Liver (tissue), 9 donors: ENCODE results near the gene LMF2. TPM values are rescaled to one million over a fixed set of nuclear protein-coding genes. Genes with fewer than 3 reads are reported as not detected.

Source experiments
- DNase-seq: peaks from one replicate; pipeline ENCODE4 v3.0.0-alpha.2; 2017; ENCODE audit warnings: low spot score
- H3K27ac ChIP-seq, 2 donors: one replicate each; pipeline ENCODE4 v1.7.0; 2013; ENCODE audit warnings: inconsistent platforms in 2 of 2, low read length in 2 of 2, control low read depth in 1 of 2, low read depth in 1 of 2, mild to moderate bottlenecking in 1 of 2
- H3K27me3 ChIP-seq, 4 donors: one replicate each; pipeline versions ENCODE4 v1.6.1 to v1.7.0; 2013; ENCODE audit warnings: low read length in 3 of 4, inconsistent platforms in 1 of 4, mild to moderate bottlenecking in 1 of 4, moderate library complexity in 1 of 4; ENCODE audit not compliant: control insufficient read depth in 4 of 4, insufficient read depth in 4 of 4
- H3K36me3 ChIP-seq, 4 donors: one replicate each; pipeline versions ENCODE4 v1.6.1 to v1.7.0; 2013; ENCODE audit warnings: low read length in 3 of 4, mild to moderate bottlenecking in 3 of 4, low read depth in 1 of 4, moderate library complexity in 1 of 4; ENCODE audit not compliant: control insufficient read depth in 4 of 4, insufficient read depth in 3 of 4
- H3K4me1 ChIP-seq, 4 donors: one replicate each; pipeline versions ENCODE4 v1.6.1 to v1.7.0; 2013; ENCODE audit warnings: low read length in 3 of 4, mild to moderate bottlenecking in 3 of 4, moderate library complexity in 1 of 4; ENCODE audit not compliant: control insufficient read depth in 4 of 4, insufficient read depth in 4 of 4
- H3K4me3 ChIP-seq, 3 donors: one replicate each; pipeline versions ENCODE4 v1.6.1 to v1.7.0; 2013; ENCODE audit warnings: low read length in 3 of 3, control low read depth in 1 of 3, low read depth in 1 of 3, mild to moderate bottlenecking in 1 of 3
- H3K9ac ChIP-seq, 2 donors: one replicate each; pipeline ENCODE4 v1.7.0; 2013; ENCODE audit warnings: low read length in 2 of 2, mild to moderate bottlenecking in 2 of 2, moderate library complexity in 2 of 2, control low read depth in 1 of 2, low read depth in 1 of 2
- H3K9me3 ChIP-seq, 4 donors: one replicate each; pipeline versions ENCODE4 v1.6.1 to v1.7.0; 2013; ENCODE audit warnings: low read length in 3 of 4; ENCODE audit not compliant: control insufficient read depth in 4 of 4
- ATF3 ChIP-seq: IDR thresholded peaks from 2 replicates; pipeline ENCODE4 v1.6.1; 2016; ENCODE audit warnings: antibody characterized with exemption
- CTCF ChIP-seq: fragments of 150-350 bp; IDR thresholded peaks from 2 replicates; pipeline ENCODE4 v1.5.1; 2017; ENCODE audit warnings: improper control_type of control experiment, low read depth, low read length; ENCODE audit not compliant: missing input control
- EGR1 ChIP-seq, 2 donors: IDR thresholded peaks; 2 replicates each; pipeline ENCODE4 v1.6.1; 2016 to 2018; ENCODE audit warnings: antibody characterized with exemption in 2 of 2, low read depth in 2 of 2
- FOXA1 ChIP-seq: IDR thresholded peaks from 2 replicates; pipeline ENCODE4 v1.6.1; 2016; ENCODE audit warnings: antibody characterized with exemption
- FOXA2 ChIP-seq: IDR thresholded peaks from 2 replicates; pipeline ENCODE4 v1.6.1; 2016; ENCODE audit warnings: antibody characterized with exemption
- GABPA ChIP-seq, 2 donors: IDR thresholded peaks in 1 of 2; conservative IDR thresholded peaks in 1 of 2; 2 replicates each; pipeline ENCODE4 v1.6.1; 2016; ENCODE audit warnings: antibody characterized with exemption in 2 of 2, mild to moderate bottlenecking in 1 of 2, moderate library complexity in 1 of 2
- HNF4A ChIP-seq, 2 donors: conservative IDR thresholded peaks; 2 replicates each; pipeline ENCODE4 v1.6.1; 2016; ENCODE audit warnings: antibody characterized with exemption in 2 of 2, mild to moderate bottlenecking in 2 of 2
- HNF4G ChIP-seq: IDR thresholded peaks from 2 replicates; pipeline ENCODE4 v1.6.1; 2016; ENCODE audit warnings: antibody characterized with exemption
- JUND ChIP-seq, 2 donors: IDR thresholded peaks; 2 replicates each; pipeline ENCODE4 v1.6.1; 2016; ENCODE audit warnings: antibody characterized with exemption in 2 of 2
- MAX ChIP-seq: IDR thresholded peaks from 2 replicates; pipeline ENCODE4 v1.6.1; 2016; ENCODE audit warnings: antibody characterized with exemption
- NR2F2 ChIP-seq: IDR thresholded peaks from 2 replicates; pipeline ENCODE4 v1.6.1; 2016; ENCODE audit warnings: antibody characterized with exemption
- RAD21 ChIP-seq, 2 donors: IDR thresholded peaks; 2 replicates each; pipeline ENCODE4 v1.6.1; 2016; ENCODE audit warnings: antibody characterized with exemption in 2 of 2, mild to moderate bottlenecking in 2 of 2
- REST ChIP-seq: IDR thresholded peaks from 2 replicates; pipeline ENCODE4 v1.6.1; 2016; ENCODE audit warnings: antibody characterized with exemption, mild to moderate bottlenecking
- RXRA ChIP-seq, 2 donors: IDR thresholded peaks; 2 replicates each; pipeline ENCODE4 v1.6.1; 2017 to 2018; ENCODE audit warnings: antibody characterized with exemption in 2 of 2, mild to moderate bottlenecking in 1 of 2
- SP1 ChIP-seq: IDR thresholded peaks from 2 replicates; pipeline ENCODE4 v1.6.1; 2018; ENCODE audit warnings: antibody characterized with exemption, mild to moderate bottlenecking
- TAF1 ChIP-seq: conservative IDR thresholded peaks from 2 replicates; pipeline ENCODE4 v1.6.1; 2016; ENCODE audit warnings: antibody characterized with exemption, mild to moderate bottlenecking
- YY1 ChIP-seq: IDR thresholded peaks from 2 replicates; pipeline ENCODE4 v1.6.1; 2016; ENCODE audit warnings: antibody characterized with exemption, mild to moderate bottlenecking
- ZBTB33 ChIP-seq: IDR thresholded peaks from 2 replicates; pipeline ENCODE4 v1.6.1; 2016; ENCODE audit warnings: antibody characterized with exemption
- WGBS: extraction: QIAGEN DNeasy Blood & Tissue Kit; methylation state at CpG from one replicate; pipeline ENCODE4 v1.1.7; 2013; 5-methylcytosine and 5-hydroxymethylcytosine counted together
- polyA plus RNA-seq, 2 donors: library from polyadenylated mRNA; stranded (reverse) in 1 of 2; unstranded in 1 of 2; fragments of 200-250 nt in 1 of 2; fragments of >200 nt in 1 of 2; fragmentation: Nextera tagmentation in 1 of 2; extraction: Ambion mirVana in 1 of 2; gene quantifications; one replicate each; pipeline versions ENCODE4 v1.2.1 to v1.2.3, GENCODE V29; 2013 to 2015
- total RNA-seq, 2 donors: library from RNA; depleted of rRNA; stranded (reverse); fragments of >200 nt; gene quantifications; one replicate each; pipeline ENCODE4 v1.2.3, GENCODE V29; 2014
- donor health status: healthy.
- donor health status: healthy.
- donor health status: healthy.
- donor health status: healthy.
- donor health status: healthy.

The LMF2 gene
- total and polyA plus RNA-seq, 4 donors: 16.7 to 35.6 (median 25.9) TPM

DNA sequence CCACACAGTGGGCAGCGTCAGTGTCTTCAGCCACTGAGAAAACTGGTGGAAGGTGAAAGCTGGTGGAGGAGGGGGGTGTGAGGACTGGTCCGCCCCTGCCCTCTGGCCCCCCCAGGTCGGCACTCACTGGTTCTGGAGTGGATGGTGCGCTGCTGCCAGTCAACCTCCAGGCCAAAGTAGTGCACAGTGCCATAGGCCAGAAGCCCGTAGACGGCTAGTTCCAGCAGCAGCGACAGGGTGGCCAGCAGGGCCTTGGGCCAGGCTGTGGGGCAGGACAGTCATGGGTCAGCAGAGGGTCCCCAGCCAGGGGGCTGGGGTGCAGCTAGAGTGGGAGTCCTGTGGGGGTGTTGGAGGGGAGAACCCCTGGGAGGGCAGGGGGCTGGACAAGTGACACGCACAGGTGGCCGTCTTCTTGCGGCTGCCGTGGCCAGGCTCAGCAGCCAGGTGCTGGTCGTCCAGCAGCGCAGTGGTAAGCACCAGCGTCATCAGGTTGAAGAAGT is 2.2 kb downstream of the LMF2 start (continued):
- TF ChIP-seq REST (no peak), RXRA (IDR thresholded peaks at IDR 0.05) (no peak), FOXA2 (no peak), YY1 (no peak), GABPA (IDR thresholded peaks at IDR 0.05 in 1 of 2, conservative IDR thresholded peaks at IDR 0.05 in 1 of 2) (no peak), HNF4A (conservative IDR thresholded peaks at IDR 0.05) (no peak), JUND (IDR thresholded peaks at IDR 0.05) (no peak), MAX (no peak), RAD21 (IDR thresholded peaks at IDR 0.05) (no peak)

GRCh38 chr22:50504369-50505211 is 2.9 kb downstream of the LMF2 start:
- H3K27ac ChIP-seq: no peak overlapping the region
- H3K4me3 ChIP-seq: no peak overlapping the region
- no peaks in the 10 kb centered on the region for H3K27me3 ChIP-seq
- WGBS: 97% methylated on average over 44 of the region's 44 CpGs
- TF ChIP-seq EGR1 (IDR thresholded peaks at IDR 0.05; ENCODE audit: low read depth in 2 of 2) (no peak), REST (no peak), FOXA2 (no peak), RXRA (IDR thresholded peaks at IDR 0.05) (no peak), GABPA (IDR thresholded peaks at IDR 0.05 in 1 of 2, conservative IDR thresholded peaks at IDR 0.05 in 1 of 2) (no peak), SP1 (no peak), JUND (IDR thresholded peaks at IDR 0.05) (no peak), ATF3 (no peak), YY1 (no peak), HNF4A (conservative IDR thresholded peaks at IDR 0.05) (no peak), HNF4G (no peak), ZBTB33 (no peak), MAX (no peak), RAD21 (IDR thresholded peaks at IDR 0.05) (no peak), NR2F2 (no peak), TAF1 (no peak), CTCF (no peak), FOXA1 (no peak)
- peaks cover 0 to 21% (median 7%) of the 10 kb centered on the region in 4 donors for H3K36me3 ChIP-seq
- H3K9me3 ChIP-seq: no peaks in the 10 kb centered on the region
- peaks cover 10 to 27% (median 24%) of the 10 kb centered on the region in 4 donors for H3K4me1 ChIP-seq
- no peak overlapping the region for H3K9ac ChIP-seq
- no peak for DNase-seq
